GM20000 (cell line): Measurements from ENCODE around the gene OR10P1.

Source experiments
- DNase-seq: peaks from one replicate; pipeline ENCODE4 v3.0.0; 2012; ENCODE audit warnings: low spot score
- CTCF ChIP-seq: IDR thresholded peaks from 2 replicates; pipeline ENCODE4 v1.5.1; 2012; ENCODE audit warnings: mild to moderate bottlenecking, control low read depth; ENCODE audit errors: extremely low read depth, missing control alignments

The OR10P1 gene

GRCh38 chr12:55652352-55652751, 15.7 kb downstream of the OR10P1 start:
- no peak for TF ChIP-seq CTCF
- DNase-seq: no peak

DNA sequence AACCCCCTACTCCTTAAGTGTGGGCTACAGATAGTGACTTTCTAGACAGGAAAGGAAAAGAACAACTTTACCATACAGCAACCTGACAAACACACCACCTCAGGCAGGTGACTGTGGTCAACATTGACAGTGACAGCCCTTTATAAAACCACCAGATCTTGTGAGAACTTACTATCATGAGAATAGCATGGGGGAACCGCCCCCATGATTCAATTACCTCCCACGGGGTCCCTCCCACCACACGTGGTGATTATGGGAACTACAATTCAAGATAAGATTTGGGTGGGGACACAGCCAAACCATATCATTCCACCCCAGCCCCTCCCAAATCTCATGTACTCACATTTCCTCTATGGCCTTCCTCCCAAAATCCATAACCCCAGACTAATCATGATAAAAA, 16.3 kb downstream of the OR10P1 start:
- no peak for DNase-seq
- TF ChIP-seq CTCF: no peak

- TF ChIP-seq CTCF: no peak
- DNase-seq: no peak
Measured at GRCh38 chr12:55654511-55655214, 18.0 kb downstream of the OR10P1 start.

GRCh38 chr12:55657212-55657611, 20.5 kb downstream of the OR10P1 start:
- no peak for DNase-seq
- TF ChIP-seq CTCF: no peak

DNA sequence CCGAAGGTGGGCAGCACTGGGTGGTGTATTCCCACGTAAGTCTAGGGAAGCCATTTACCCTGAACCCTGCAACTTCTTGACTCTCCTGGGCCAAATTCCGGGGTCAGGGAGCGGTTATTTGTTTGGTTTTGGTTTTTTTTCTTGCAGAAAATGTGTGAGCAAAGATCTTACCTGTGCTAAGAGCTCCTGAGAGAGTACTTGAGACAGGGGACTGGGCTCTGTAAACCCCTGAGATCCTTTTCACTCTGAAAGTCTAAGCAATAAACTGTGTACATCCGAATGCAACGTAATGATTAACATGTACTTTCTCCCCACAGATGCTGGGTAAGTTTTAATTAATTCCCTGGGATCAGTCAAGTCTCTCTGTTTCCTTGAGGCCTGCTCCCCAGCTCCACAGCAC, 21.5 kb downstream of the OR10P1 start:
- no peak for TF ChIP-seq CTCF
- DNase-seq: no peak

DNA sequence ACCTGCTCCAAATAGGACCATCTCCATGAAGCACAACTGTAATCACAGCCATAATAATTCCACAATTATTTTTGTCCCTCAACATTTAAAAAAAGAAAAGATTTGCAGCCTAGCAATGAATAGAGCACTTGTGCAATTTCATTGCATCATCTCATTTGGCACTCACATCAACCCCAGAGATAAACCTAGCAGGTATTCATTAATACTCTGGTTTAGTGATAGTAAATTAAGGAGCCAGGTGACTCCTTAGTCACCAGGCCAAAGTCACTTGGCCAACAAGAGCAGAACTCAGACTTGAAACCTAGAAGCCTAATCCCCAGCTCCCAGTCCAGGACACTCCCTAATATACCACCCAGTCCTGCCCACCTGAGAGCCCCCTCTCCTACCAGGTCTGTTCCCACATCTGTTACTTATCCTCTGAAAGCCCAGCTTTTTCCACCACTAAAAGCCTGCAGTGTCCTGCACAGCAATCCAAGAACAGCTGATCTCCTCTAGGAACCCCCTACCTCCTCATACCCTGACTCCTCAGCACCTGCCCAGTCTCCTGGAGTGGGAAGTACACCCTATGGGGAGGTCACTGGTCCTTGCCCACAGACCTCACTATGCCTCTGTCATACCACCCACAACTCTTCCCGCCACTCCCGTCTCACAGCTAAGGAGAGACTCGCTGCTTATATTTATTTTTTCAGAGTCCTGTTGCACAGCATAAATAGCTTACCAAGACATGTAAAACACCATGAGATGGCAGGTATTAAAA, 22.1 kb downstream of the OR10P1 start:
- DNase-seq: no peak
- no peak for TF ChIP-seq CTCF
